Measurements from ENCODE around the gene CISH.

GRCh38 chr3:50588759-50589433 lies 22.7 kb downstream of the CISH start:
- TF ChIP-seq RAD21 (IDR thresholded peaks at IDR 0.05; ENCODE audit: low read length): no peak
- no peak for TF ChIP-seq MAFK (IDR thresholded peaks at IDR 0.05; ENCODE audit: low read depth, low read length)
- no peak for TF ChIP-seq POLR2A (IDR thresholded peaks at IDR 0.05; ENCODE audit: low read depth, low read length)
- TF ChIP-seq CTCF (conservative IDR thresholded peaks at IDR 0.05; ENCODE audit: low read depth, low read length): no peak
